KMS-11 (cell line): Measurements from ENCODE around the gene DPF1.

Source experiments
- H2AFZ ChIP-seq: fragments of 200-600 bp; sonication (generic); 2 replicates; pipeline ENCODE4 v1.6.1; 2016; ENCODE audit warnings: antibody characterized with exemption, mixed run types, low read depth
- H3K27ac ChIP-seq: fragments of 200-600 bp; sonication (generic); 2 replicates; pipeline ENCODE4 v1.6.1; 2016; ENCODE audit warnings: mild to moderate bottlenecking, mixed run types
- H3K27me3 ChIP-seq: fragments of 200-600 bp; sonication (generic); 2 replicates; pipeline ENCODE4 v1.6.1; 2017; ENCODE audit warnings: mild to moderate bottlenecking, low read depth, mixed run types, moderate library complexity; ENCODE audit not compliant: insufficient read depth
- H3K36me3 ChIP-seq: fragments of 200-600 bp; sonication (generic); 2 replicates; pipeline ENCODE4 v1.6.1; 2017; ENCODE audit warnings: mild to moderate bottlenecking, mixed run types; ENCODE audit not compliant: insufficient read depth
- H3K4me1 ChIP-seq: fragments of 200-600 bp; sonication (generic); 2 replicates; pipeline ENCODE4 v1.6.1; 2016; ENCODE audit warnings: mild to moderate bottlenecking, low read depth, mixed run types; ENCODE audit not compliant: poor library complexity, severe bottlenecking
- H3K4me2 ChIP-seq: fragments of 200-600 bp; sonication (generic); 2 replicates; pipeline ENCODE4 v1.7.0; 2016; ENCODE audit warnings: mild to moderate bottlenecking, mixed run types
- H3K4me3 ChIP-seq: fragments of 200-600 bp; sonication (generic); IDR thresholded peaks from 2 replicates; pipeline ENCODE4 v1.6.1; 2017; ENCODE audit warnings: low read depth, low read length, mixed read lengths; ENCODE audit not compliant: insufficient read depth
- H3K79me2 ChIP-seq: fragments of 200-600 bp; sonication (generic); 2 replicates; pipeline ENCODE4 v1.6.1; 2016; ENCODE audit warnings: low read depth, mixed run types; ENCODE audit not compliant: insufficient read depth
- H3K9ac ChIP-seq: fragments of 200-600 bp; sonication (generic); 2 replicates; pipeline ENCODE4 v1.6.1; 2016; ENCODE audit warnings: mild to moderate bottlenecking, mixed run types
- H4K20me1 ChIP-seq: fragments of 200-600 bp; sonication (generic); 2 replicates; pipeline ENCODE4 v1.6.1; 2016; ENCODE audit warnings: mild to moderate bottlenecking, mixed run types; ENCODE audit not compliant: insufficient read depth
- TF ChIP-seq, protein P1 (sequence below): fragments of 200-600 bp; sonication (generic); conservative IDR thresholded peaks from 2 replicates; pipeline ENCODE4 v1.6.1; 2017; ENCODE audit warnings: low read depth, mild to moderate bottlenecking, antibody characterized with exemption, low read length, moderate library complexity, mixed read lengths

The DPF1 gene

DNA sequence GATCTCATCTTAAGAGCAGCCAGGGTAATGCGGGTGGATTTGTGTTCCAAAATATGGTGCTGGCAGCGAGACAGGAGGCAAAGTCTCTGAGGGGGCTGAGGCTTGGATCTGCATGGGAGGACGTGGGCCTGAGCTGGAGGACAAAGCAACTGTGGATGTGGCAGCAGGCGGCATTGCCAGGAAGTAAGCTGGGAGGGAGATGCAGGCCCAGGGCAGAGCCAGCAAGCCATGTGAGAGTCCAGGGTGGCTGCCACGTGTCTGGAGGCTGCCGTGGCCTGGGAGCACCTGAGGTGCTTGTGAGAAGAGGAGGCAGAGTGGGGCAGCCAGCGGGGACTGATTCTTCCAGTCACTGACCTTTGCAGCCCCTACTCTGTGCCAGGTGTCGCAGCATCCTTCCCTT is 52.0 kb downstream of the DPF1 start:
- Histone ChIP-seq H3K4me3 (no peak overlapping the region), H3K79me2 (no peaks in the 10 kb centered on the region), H4K20me1 (no peaks in the 10 kb centered on the region), H3K36me3 (no peaks in the 10 kb centered on the region), H3K4me2 (no peak overlapping the region), H3K9ac (no peak overlapping the region), H3K27me3 (no peaks in the 10 kb centered on the region), H3K4me1 (no peaks in the 10 kb centered on the region), H2AFZ (no peak overlapping the region), H3K27ac (no peak overlapping the region)
- TF ChIP-seq, protein P1, sequence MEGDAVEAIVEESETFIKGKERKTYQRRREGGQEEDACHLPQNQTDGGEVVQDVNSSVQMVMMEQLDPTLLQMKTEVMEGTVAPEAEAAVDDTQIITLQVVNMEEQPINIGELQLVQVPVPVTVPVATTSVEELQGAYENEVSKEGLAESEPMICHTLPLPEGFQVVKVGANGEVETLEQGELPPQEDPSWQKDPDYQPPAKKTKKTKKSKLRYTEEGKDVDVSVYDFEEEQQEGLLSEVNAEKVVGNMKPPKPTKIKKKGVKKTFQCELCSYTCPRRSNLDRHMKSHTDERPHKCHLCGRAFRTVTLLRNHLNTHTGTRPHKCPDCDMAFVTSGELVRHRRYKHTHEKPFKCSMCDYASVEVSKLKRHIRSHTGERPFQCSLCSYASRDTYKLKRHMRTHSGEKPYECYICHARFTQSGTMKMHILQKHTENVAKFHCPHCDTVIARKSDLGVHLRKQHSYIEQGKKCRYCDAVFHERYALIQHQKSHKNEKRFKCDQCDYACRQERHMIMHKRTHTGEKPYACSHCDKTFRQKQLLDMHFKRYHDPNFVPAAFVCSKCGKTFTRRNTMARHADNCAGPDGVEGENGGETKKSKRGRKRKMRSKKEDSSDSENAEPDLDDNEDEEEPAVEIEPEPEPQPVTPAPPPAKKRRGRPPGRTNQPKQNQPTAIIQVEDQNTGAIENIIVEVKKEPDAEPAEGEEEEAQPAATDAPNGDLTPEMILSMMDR: no peak

DNA sequence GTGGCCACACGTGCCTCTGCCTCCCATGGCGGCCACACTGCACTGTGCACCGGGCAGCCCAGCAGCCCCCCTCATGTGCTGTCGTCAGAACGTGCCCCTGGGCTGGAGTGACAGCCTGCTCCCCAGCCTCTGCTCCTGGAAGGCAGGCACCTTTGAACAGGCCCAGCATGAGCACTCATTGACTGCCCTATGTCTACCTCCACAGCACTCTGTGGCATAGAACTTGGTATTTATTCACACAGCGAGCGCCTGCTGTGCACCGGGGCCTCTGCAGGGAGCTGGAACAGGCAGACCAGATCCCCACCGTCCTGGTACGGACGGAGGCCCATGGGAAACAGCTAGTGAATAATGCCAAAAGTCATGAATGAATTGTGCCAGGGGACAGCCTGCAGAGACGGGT is 53.7 kb downstream of the DPF1 start:
- no peak overlapping the region for H2AFZ ChIP-seq
- no peaks in the 10 kb centered on the region for H3K79me2 ChIP-seq
- no peak overlapping the region for H3K9ac ChIP-seq
- no peak overlapping the region for H3K4me2 ChIP-seq
- H3K4me3 ChIP-seq: no peak overlapping the region
- no peaks in the 10 kb centered on the region for H4K20me1 ChIP-seq
- no peaks in the 10 kb centered on the region for H3K4me1 ChIP-seq
- H3K36me3 ChIP-seq: no peaks in the 10 kb centered on the region
- H3K27ac ChIP-seq: no peak overlapping the region
- TF ChIP-seq, protein P1: no peak
- no peaks in the 10 kb centered on the region for H3K27me3 ChIP-seq

DNA sequence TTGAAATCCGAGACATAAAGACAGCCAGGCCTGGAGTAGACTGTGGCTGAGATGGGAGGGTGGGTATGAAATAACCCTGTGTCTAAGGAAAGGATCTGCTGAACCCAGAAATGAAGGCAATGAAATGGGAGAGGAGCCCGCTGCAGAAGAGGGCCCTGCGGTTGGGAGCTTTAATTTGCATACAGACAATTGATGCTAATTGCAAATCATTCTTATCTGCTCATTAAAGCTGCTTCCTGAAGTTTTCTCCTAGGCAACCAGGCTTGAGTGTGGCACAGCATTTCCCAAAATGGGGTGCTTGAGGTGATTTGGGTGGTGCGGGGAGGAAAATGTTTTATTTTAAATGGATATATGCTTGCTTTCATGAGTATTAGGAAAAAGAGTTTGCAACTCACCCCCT is 55.4 kb downstream of the DPF1 start:
- Histone ChIP-seq H3K4me3 (no peak overlapping the region), H3K36me3 (no peaks in the 10 kb centered on the region), H3K27ac (no peak overlapping the region), H3K4me1 (no peaks in the 10 kb centered on the region), H3K4me2 (no peak overlapping the region), H2AFZ (no peak overlapping the region), H3K79me2 (no peaks in the 10 kb centered on the region), H4K20me1 (no peaks in the 10 kb centered on the region), H3K9ac (no peak overlapping the region), H3K27me3 (no peaks in the 10 kb centered on the region)
- TF ChIP-seq, protein P1: no peak

DNA sequence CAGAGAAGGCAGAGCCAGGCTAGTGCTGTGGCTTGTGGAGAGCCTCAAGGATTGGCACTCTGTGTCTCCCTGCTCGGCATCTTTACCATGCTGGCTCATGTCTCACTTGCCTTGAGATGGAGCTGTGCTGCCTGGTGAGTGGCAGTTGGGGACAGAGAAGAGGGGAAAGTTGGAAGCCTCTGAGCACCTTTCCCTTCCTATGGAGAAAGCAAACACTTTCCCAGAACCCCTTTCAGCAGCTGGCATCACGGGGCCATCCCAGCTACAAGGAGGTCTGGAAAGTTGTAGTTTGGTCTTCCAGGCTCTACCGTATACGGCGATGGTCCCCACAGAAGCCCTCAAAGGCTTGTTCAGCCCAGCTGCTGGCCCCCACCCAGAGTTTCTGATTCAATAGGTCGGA is 58.7 kb downstream of the DPF1 start:
- Histone ChIP-seq H2AFZ (no peak overlapping the region), H3K9ac (no peak overlapping the region), H4K20me1 (no peaks in the 10 kb centered on the region), H3K27me3 (no peaks in the 10 kb centered on the region), H3K36me3 (no peaks in the 10 kb centered on the region), H3K4me1 (no peaks in the 10 kb centered on the region), H3K4me2 (no peak overlapping the region), H3K79me2 (no peaks in the 10 kb centered on the region), H3K27ac (no peak overlapping the region), H3K4me3 (no peak overlapping the region)
- TF ChIP-seq, protein P1: no peak

DNA sequence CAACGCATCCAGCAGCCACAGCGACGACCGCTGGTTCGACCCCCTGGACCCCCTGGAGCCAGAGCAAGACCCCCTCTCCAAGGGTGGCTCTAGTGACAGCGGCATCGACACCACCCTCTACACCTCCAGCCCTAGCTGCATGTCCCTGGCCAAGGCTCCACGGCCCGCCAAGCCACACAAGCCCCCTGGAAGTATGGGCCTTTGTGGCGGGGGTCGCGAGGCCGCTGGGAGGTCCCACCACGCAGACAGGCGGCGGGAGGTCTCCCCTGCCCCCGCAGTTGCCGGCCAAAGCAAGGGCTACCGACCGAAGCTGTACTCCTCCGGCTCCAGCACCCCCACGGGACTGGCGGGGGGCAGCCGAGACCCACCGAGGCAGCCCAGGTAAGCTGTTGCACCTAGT is 59.5 kb downstream of the DPF1 start:
- TF ChIP-seq, protein P1: no peak
- Histone ChIP-seq H3K27me3 (no peaks in the 10 kb centered on the region), H2AFZ (no peak overlapping the region), H4K20me1 (no peaks in the 10 kb centered on the region), H3K27ac (no peak overlapping the region), H3K79me2 (no peaks in the 10 kb centered on the region), H3K4me2 (no peak overlapping the region), H3K9ac (no peak overlapping the region), H3K4me1 (no peaks in the 10 kb centered on the region), H3K36me3 (no peaks in the 10 kb centered on the region), H3K4me3 (no peak overlapping the region)
